GM18867 (cell line): Measurements from ENCODE around the gene NDRG3.
"Not testable (repeated sequence)": the region's sequence is repeated elsewhere in the genome, so short reads cannot be mapped to it uniquely, and the experiment has no call there.

Experiments used
- ATAC-seq: cut with Tn5 transposase; IDR thresholded peaks from one replicate; pipeline ENCODE4 v1.9.1; 2021; ENCODE audit warnings: mild to moderate bottlenecking, moderate library complexity; ENCODE audit not compliant: unreplicated experiment

NDRG3 gene

DNA sequence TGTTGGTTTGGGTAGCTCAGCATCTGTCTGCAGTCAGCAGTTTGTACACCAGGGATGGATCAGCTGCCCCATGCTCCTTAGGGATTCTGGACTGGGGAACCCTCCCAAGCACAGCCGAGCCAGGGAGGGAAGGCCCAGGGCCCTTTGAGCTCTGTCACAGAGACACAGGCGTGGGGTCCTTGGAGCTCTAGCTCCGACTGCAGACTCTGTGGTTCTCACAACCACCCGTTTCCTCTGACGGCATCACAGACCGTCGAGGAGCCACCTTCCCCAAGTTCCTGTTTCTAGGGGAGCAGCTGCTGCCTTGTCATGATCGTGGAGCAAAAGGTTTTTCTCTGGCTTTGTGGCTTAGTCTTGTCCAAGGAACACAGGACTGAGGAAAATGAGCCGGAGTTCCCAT lies 99.9 kb downstream of the NDRG3 start, which contains the start of gene SLA2:
TSS of gene SLA2 (minus strand) at position 199 of the 400 bp plus-strand sequence. CDS start 4,861 bp downstream, outside the sequence.
- ATAC-seq = no peak

- ATAC-seq = no peak
Observed at GRCh38 chr20:36645353-36645752, 100.5 kb downstream of the NDRG3 start.

GRCh38 chr20:36644706-36645095 lies 101.2 kb downstream of the NDRG3 start:
- ATAC-seq = no peak

GRCh38 chr20:36644032-36644705 lies 101.7 kb downstream of the NDRG3 start:
- ATAC-seq = no peak

- no peak for ATAC-seq
Observed at GRCh38 chr20:36642136-36642535, 103.8 kb downstream of the NDRG3 start.

- no peak for ATAC-seq
Observed at GRCh38 chr20:36641506-36641843, 104.4 kb downstream of the NDRG3 start.

DNA sequence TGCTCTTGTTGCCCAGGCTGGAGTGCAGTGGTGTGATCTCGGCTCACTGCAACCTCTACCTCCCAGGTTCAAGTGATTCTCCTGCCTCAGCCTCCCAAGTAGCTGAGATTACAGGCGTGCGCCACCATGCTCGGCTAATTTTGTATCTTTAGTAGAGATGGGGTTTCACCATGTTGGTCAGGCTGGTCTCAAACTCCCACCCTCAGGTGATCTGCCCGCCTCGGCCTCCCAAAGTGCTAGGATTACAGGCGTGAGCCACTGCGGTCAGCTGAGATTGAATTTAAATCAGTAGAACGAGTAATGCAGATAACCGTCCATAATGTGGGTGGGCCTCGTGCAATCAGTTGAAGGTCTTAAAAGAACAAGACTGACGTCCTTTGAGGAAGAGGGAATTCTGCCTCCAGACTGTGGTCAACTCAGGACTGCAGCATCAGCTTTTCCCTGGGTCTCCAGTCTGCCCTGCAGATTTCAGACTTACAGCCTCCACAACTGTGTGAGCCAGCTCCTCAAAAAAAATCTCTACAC lies 107.0 kb downstream of the NDRG3 start:
- ATAC-seq = not testable (repeated sequence)

DNA sequence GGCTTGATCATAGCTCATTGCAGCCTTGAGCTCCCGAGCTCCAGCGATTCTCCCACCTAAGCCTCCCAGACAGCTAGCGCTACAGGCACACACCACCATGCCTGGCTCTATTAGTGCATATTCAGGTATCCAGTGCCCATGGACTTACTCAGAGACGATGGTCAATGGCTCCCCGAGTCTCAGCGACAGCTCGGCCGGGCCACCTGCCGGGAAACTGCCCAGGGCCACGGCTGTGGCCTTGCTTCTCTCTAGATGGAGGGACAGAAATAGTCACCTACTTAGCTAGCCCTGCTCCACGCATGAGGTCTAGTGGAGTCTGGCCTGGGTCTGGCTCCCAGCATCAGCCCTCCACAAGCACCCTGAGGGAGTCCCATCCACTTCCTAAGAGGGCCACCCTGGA lies 111.5 kb downstream of the NDRG3 start:
- ATAC-seq = no peak

- no peak for ATAC-seq
Observed at GRCh38 chr20:36633285-36633772, 112.6 kb downstream of the NDRG3 start.

DNA sequence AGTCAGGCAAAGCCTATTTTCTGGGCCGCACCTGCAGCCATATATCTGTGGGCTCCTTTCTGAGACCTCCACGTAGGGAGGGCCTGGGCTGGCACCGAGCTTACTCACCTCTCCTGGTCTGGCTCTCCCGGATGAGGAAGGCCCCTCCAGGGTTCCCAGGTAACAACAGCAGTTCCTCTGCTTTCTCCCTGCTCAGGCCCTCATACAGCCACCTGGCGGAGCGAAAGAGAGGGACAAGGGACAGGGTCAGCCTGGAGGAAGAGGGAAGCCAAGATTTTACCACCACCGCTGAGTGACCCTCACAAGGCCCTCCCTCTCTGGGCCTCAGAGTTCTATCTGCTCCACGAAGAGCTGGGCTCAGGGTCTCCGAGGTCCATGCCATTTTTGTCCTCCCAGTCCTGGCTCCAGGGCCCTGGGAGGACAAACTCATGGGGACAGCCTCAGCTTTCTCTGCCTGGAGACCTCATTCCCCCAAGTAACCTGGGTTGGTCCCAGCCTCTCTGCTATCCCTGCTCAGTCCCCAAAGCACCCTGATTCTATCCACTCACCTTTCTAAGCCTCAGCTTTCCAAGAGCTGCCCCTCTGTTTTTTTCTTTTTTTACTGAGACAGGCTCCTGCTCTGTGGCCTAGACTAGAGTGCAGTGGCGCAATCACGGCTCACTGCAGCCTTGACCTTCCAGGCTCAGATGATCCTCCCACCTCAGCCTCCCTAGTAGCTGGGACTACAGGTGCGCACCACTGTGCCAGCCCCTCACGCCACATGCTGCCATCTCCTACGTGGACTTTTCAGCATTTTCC lies 113.2 kb downstream of the NDRG3 start:
- ATAC-seq = no peak

DNA sequence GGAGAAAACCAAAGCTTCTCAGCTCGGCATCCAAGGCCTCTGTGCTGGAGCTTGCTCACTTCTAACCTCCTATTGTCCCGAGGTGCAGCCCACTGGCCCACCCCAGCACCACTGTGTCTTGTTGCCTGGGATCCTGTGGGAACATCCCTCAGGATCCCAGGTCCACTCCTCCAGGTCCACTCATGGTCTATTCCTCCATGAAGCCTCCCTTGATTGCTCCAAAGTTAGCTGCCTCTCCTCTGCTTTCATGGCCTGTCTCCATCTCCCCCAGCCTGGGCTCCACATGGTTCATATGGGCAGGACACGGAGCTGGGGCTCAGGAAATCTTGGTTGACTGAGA lies 113.8 kb downstream of the NDRG3 start:
- ATAC-seq = no peak

DNA sequence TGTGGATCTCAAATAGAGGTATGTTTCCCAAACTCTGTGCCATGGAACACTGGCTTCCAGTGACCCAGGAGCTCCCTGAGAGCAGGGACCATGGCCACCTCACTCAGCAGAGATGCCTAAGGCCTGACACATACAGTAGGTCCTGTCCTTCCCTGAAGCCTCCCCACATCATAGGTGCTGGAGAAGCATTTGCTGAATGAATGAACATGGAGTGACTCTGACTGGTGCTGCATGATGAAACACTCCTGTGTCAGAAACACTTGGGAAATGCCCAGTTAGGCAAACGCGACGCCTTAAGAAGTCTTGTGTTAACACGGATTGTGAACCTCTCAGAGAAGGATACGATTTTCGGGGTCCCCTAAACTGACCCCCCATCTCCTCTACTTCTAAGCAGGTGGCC lies 114.2 kb downstream of the NDRG3 start:
- no peak for ATAC-seq

DNA sequence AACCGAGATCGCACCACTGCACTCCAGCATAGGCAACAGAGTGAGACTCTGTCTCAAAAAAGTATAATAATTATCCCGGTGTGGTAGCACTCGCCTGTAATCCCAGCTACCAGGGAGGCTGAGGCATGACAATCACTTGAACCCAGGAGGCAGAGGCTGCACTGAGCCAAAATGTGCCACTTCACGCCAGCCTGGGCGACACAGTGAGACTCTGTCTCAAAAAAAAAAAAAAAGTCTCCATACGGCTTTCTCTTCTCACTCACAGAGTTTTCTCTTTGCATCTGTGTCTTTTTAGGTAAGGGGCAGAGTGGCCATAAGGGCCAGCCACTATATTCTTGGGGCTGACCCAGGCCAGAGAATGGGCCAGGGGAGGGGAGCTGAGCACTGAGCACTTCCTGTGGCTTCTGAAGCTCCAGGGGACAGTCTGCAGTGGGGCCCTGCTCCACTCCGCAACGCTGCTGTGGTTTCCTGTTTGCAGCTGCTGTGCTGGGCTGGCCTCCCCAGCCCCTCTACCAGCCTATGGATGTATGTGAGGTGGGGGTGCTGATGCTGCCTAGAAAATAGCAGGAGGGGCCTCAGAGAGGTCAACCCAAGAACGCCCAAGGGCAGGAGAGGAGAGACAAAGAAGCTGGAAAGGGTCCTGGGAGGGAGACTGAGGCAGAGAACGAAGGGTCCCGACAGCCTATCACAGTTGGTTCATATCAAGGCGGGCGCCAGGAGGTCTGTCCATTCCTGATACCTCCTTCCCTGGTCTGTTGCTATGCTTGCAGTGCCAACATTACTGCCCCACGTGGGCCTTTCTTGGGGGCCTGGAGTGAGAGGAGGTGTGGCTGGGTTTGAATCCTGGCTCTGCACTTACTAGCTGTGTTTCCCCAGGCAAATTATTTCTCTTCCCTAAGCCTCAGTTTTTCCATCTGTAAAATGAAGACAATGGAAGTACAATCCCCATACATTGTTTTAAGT lies 115.9 kb downstream of the NDRG3 start:
- ATAC-seq = no peak

DNA sequence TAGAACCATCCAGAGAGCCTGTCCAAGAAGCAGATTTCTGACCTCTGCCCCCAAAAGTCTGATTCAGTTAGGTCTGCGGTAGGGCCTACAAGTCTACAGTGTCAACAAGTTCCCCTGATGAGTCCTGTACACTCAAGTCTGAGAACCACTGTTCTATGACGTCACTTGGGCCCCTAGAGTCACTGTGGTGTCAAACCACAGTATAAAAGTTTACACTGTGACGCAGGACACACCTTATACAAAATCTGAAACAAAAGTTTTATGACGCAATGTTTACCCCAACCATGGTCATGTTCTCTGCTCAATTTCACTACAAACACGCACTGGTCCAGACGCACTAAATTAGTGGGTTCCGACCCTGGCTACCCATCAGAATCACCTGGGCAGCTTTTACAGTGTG lies 117.8 kb downstream of the NDRG3 start:
- no peak for ATAC-seq

DNA sequence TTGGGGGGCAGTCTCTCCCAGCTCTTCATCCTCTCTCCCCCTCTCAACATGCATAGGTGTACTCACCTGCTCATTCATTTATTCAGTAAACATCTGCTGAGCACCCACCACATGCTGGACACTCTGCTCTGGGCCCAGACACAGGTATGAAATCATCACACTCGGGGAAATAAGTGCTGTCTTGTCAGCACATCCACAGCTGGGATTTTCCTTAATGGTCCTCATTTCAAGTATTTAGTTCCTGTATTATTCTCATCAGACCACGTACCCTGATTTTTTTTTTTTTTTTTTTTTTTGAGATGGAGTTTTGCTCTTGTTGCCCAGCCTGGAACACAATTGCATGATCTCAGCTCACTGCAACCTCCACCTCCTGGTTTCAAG lies 121.0 kb downstream of the NDRG3 start:
- ATAC-seq = no peak

GRCh38 chr20:36624068-36624943 lies 121.6 kb downstream of the NDRG3 start:
- no peak for ATAC-seq

DNA sequence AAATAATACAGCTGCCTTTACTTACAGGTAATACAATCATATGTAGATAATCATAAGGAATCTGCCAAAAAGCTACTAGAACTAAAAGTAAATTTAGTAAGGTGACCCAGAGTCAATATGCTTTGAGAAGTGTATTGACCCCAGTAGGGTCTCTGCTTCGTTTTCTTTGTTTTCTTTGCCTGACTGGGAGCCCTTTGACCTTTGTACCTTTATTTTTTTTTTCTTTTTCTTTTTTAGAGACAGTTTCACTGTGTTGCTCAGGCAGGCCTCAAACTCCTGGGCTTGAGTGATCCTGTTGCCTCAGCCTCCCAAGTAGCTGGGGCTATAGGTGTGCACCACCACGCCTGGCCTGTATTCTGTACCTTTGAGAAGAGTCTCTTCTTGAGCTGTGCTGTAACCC lies 122.4 kb downstream of the NDRG3 start:
- ATAC-seq = no peak

- ATAC-seq = no peak
Observed at GRCh38 chr20:36620917-36621316, 125.0 kb downstream of the NDRG3 start.

- no peak for ATAC-seq
Observed at GRCh38 chr20:36614781-36615557, 130.9 kb downstream of the NDRG3 start.
